IMR-90 (cell line): ENCODE measurements around the gene KMT2D. TPM values are rescaled to one million over a fixed set of nuclear protein-coding genes. Genes with fewer than 3 reads are reported as not detected.

Source experiments
- ATAC-seq: fragments of 200-7000 bp; cut with Tn5 transposase; 2 replicates; pipeline ENCODE4 v1.9.1; 2020; ENCODE audit warnings: low read depth, mild to moderate bottlenecking, moderate library complexity
- BruUV-seq: library from RNA; stranded (reverse); fragments of 400-500 nt; replicated peaks from 2 replicates; lab custom pipeline; 2021; lab: Mats Ljungman, UMichigan
- CTCF ChIA-PET: fragments of 300-600 bp; formaldehyde crosslinking; extraction: SDS; loops from one replicate; lab custom pipeline; 2021; ENCODE audit warnings: antibody characterized with exemption; lab: Yijun Ruan, JAX
- POLR2A ChIA-PET: fragments of 300-600 bp; sonication (Branson Sonifier 250); formaldehyde crosslinking; loops from one replicate; lab custom pipeline; 2022; ENCODE audit warnings: antibody characterized with exemption; ENCODE audit not compliant: unreplicated experiment; lab: Charles Lee
- DNase-seq: peaks from one replicate; pipeline ENCODE4 v3.0.0; 2013
- H2AFZ ChIP-seq: replicated peaks from 2 replicates; pipeline ENCODE3; 2013; ENCODE audit warnings: low read length, mild to moderate bottlenecking; ENCODE audit not compliant: poor library complexity
- H2AK5ac ChIP-seq: 2 replicates; pipeline ENCODE4 v1.6.1; 2013; ENCODE audit warnings: low read depth, low read length, inconsistent platforms
- H2AK9ac ChIP-seq: replicated peaks from 2 replicates; pipeline ENCODE3; 2013; ENCODE audit warnings: mild to moderate bottlenecking, low read depth, low read length, moderate library complexity; ENCODE audit not compliant: poor library complexity
- H2BK120ac ChIP-seq: 2 replicates; pipeline ENCODE4 v1.6.1; 2013; ENCODE audit warnings: low read depth, low read length, inconsistent platforms
- H2BK15ac ChIP-seq: 3 replicates; pipeline ENCODE4 v1.6.1; 2013; ENCODE audit warnings: low read depth, low read length, inconsistent platforms
- H2BK20ac ChIP-seq: 2 replicates; pipeline ENCODE4 v1.6.1; 2013; ENCODE audit warnings: low read depth, mild to moderate bottlenecking, inconsistent platforms, low read length, moderate library complexity
- H2BK5ac ChIP-seq: 2 replicates; pipeline ENCODE4 v1.6.1; 2013; ENCODE audit warnings: mild to moderate bottlenecking, low read depth, low read length, inconsistent platforms; ENCODE audit not compliant: poor library complexity, severe bottlenecking
- H3K14ac ChIP-seq: replicated peaks from 2 replicates; pipeline ENCODE4 v1.6.1; 2013; ENCODE audit warnings: low read depth, low read length, inconsistent platforms
- H3K18ac ChIP-seq: 2 replicates; pipeline ENCODE4 v1.6.1; 2013; ENCODE audit warnings: low read depth, low read length, control low read depth
- H3K23ac ChIP-seq: 2 replicates; pipeline ENCODE4 v1.6.1; 2013; ENCODE audit warnings: low read depth, low read length, inconsistent platforms
- H3K27ac ChIP-seq: 2 replicates; pipeline ENCODE4 v1.5.1; 2013; ENCODE audit warnings: mild to moderate bottlenecking, control low read depth, low read length; ENCODE audit not compliant: insufficient read depth
- H3K27me3 ChIP-seq: 2 replicates; pipeline ENCODE4 v1.6.1; 2013; ENCODE audit warnings: low read length; ENCODE audit not compliant: control insufficient read depth, insufficient read depth
- H3K36me3 ChIP-seq: 2 replicates; pipeline ENCODE4 v1.6.1; 2013; ENCODE audit warnings: low read length, mixed read lengths; ENCODE audit not compliant: control insufficient read depth, insufficient read depth
- H3K4ac ChIP-seq: 2 replicates; pipeline ENCODE4 v1.6.1; 2013; ENCODE audit warnings: low read depth, low read length, inconsistent platforms
- H3K4me1 ChIP-seq: 2 replicates; pipeline ENCODE4 v1.6.1; 2013; ENCODE audit warnings: low read length, mixed read lengths; ENCODE audit not compliant: control insufficient read depth, insufficient read depth
- H3K4me2 ChIP-seq: 2 replicates; pipeline ENCODE4 v1.6.1; 2013; ENCODE audit warnings: low read depth, mild to moderate bottlenecking, control low read depth, low read length, moderate library complexity
- H3K4me3 ChIP-seq: 2 replicates; pipeline ENCODE4 v1.5.1; 2013; ENCODE audit warnings: low read depth, mild to moderate bottlenecking, control low read depth, low read length, moderate library complexity; ENCODE audit not compliant: insufficient read depth
- H3K56ac ChIP-seq: 2 replicates; pipeline ENCODE4 v1.6.1; 2013; ENCODE audit warnings: low read length, inconsistent platforms; ENCODE audit not compliant: insufficient read depth; ENCODE audit errors: extremely low read depth
- H3K79me1 ChIP-seq, 2 experiments: 2 replicates each; pipeline ENCODE4 v1.6.1; 2013; ENCODE audit warnings: low read length in 2 of 2, inconsistent platforms in 1 of 2, low read depth in 1 of 2
- H3K9ac ChIP-seq: 2 replicates; pipeline ENCODE4 v1.6.1; 2013; ENCODE audit warnings: low read depth, low read length, control low read depth
- H3K9me1 ChIP-seq: 2 replicates; pipeline ENCODE4 v1.6.1; 2013; ENCODE audit warnings: low read length, inconsistent platforms; ENCODE audit not compliant: insufficient read depth
- H3K9me3 ChIP-seq: 2 replicates; pipeline ENCODE4 v1.6.1; 2013; ENCODE audit warnings: low read length; ENCODE audit not compliant: control insufficient read depth, insufficient read depth
- H4K20me1 ChIP-seq: 2 replicates; pipeline ENCODE4 v1.6.1; 2013; ENCODE audit warnings: low read length, inconsistent platforms; ENCODE audit not compliant: insufficient read depth
- H4K5ac ChIP-seq: 2 replicates; pipeline ENCODE4 v1.6.1; 2013; ENCODE audit warnings: mild to moderate bottlenecking, low read depth, low read length, control low read depth
- H4K8ac ChIP-seq, 2 experiments: 2 replicates each; pipeline ENCODE4 v1.6.1; 2013; ENCODE audit warnings: low read depth in 2 of 2, low read length in 2 of 2, control low read depth in 1 of 2, inconsistent platforms in 1 of 2
- H4K91ac ChIP-seq: 2 replicates; pipeline ENCODE4 v1.6.1; 2013; ENCODE audit warnings: low read depth, low read length, inconsistent platforms; ENCODE audit not compliant: insufficient read depth
- CTCF ChIP-seq: conservative IDR thresholded peaks from 2 replicates; pipeline ENCODE4 v1.5.1; 2012; ENCODE audit warnings: mild to moderate bottlenecking, low read depth, low read length, improper control_type of control experiment
- ELK1 ChIP-seq: fragments of 150-350 bp; IDR thresholded peaks from 2 replicates; pipeline ENCODE4 v1.6.1; 2016; ENCODE audit warnings: low read depth, mild to moderate bottlenecking, low read length, moderate library complexity, borderline replicate concordance
- FOS ChIP-seq: fragments of 150-350 bp; IDR thresholded peaks from 2 replicates; pipeline ENCODE4 v1.6.1; 2016; ENCODE audit warnings: low read depth, low read length
- MAFK ChIP-seq: IDR thresholded peaks from 2 replicates; pipeline ENCODE4 v1.6.1; 2012; ENCODE audit warnings: low read depth, low read length, improper control_type of control experiment
- NFE2L2 ChIP-seq: fragments of 150-350 bp; IDR thresholded peaks from 2 replicates; pipeline ENCODE4 v1.6.1; 2016; ENCODE audit warnings: low read depth, mild to moderate bottlenecking, low read length
- POLR2A ChIP-seq: IDR thresholded peaks from 2 replicates; pipeline ENCODE4 v1.6.1; 2012; ENCODE audit warnings: mild to moderate bottlenecking, low read depth, low read length
- RAD21 ChIP-seq: IDR thresholded peaks from 2 replicates; pipeline ENCODE4 v1.6.1; 2012; ENCODE audit warnings: low read length, improper control_type of control experiment
- RFX5 ChIP-seq: IDR thresholded peaks from 2 replicates; pipeline ENCODE4 v1.8.0; 2012; ENCODE audit warnings: low read depth, mild to moderate bottlenecking, low read length, moderate library complexity
- USF2 ChIP-seq: fragments of 150-350 bp; IDR thresholded peaks from 2 replicates; pipeline ENCODE4 v1.6.1; 2017; ENCODE audit warnings: mild to moderate bottlenecking, antibody characterized with exemption, low read length, low read depth
- WGBS, 2 experiments: methylation state at CpG; one replicate each; pipeline versions ENCODE4 v1.1.5 to v1.1.7; 2013; ENCODE audit warnings: missing lambda C conversion rate in 2 of 2; ENCODE audit not compliant: insufficient read length in 1 of 2; ENCODE audit errors: extremely low coverage in 2 of 2; 5-methylcytosine and 5-hydroxymethylcytosine counted together
- dilution Hi-C: fragments of 300-500 bp; cut with HindIII; formaldehyde crosslinking; loops from one replicate; pipeline ENCODE4 v1.14.3; 2018; ENCODE audit warnings: low sequenced_read_pairs; ENCODE audit not compliant: unreplicated experiment
- in situ Hi-C: fragments of 300-500 bp; cut with MboI; formaldehyde crosslinking; loops from 3 replicates; pipeline ENCODE4 v1.14.3; 2019; ENCODE audit warnings: low sequenced_read_pairs, inconsistent platforms, mixed read lengths
- intact Hi-C: fragments of 100-400 bp; cut with micrococcal nuclease; formaldehyde crosslinking; loops from 2 replicates; pipeline ENCODE4 v1.10.0; 2022
- polyA plus RNA-seq, 3 experiments: library from polyadenylated mRNA; depleted of rRNA; stranded (reverse); fragments of >200 nt; gene quantifications; 2 replicates each; pipeline ENCODE4 v1.2.3, GENCODE V29; 2012; ENCODE audit warnings: low replicate concordance in 1 of 3
- total RNA-seq: library from RNA; depleted of rRNA; stranded (reverse); fragments of >200 nt; gene quantifications from 2 replicates; pipeline ENCODE4 v1.2.3, GENCODE V29; 2012

KMT2D gene
- total and polyA plus RNA-seq, 2 of the 4 experiments (the other 2 are of a cell fraction), result 6.6 to 25.2 TPM

DNA sequence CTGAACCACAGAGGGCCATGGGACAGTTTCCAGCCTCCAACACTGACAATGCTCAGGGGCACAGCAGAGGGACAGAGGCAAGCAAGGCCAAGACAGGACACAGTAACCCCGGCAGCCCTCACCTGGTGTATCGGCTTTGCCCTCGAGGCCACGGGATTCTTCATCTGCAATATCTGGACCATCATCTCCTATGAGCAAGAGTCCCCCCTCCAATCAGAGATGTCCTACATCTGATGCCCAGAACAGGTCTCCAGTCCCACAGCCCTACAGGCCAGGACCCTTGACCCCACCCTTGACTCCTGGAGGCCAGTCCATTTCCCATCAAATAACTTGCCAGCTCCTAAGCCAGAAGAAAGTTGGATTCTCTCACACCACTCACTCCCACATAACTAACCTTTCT is 17.4 kb downstream of the KMT2D start:
- Histone ChIP-seq H3K27me3 (no peaks in the 10 kb centered on the region), H2BK120ac (no peak overlapping the region), H4K8ac (no peak overlapping the region), H3K14ac (no peak overlapping the region), H3K9me3 (no peaks in the 10 kb centered on the region), H3K36me3 (peaks cover 85% of the 10 kb centered on the region), H4K91ac (no peak overlapping the region), H3K27ac (no peak overlapping the region), H2BK15ac (no peak overlapping the region), H3K4me2 (no peak overlapping the region), H3K9me1 (no peaks in the 10 kb centered on the region), H4K20me1 (peaks cover 30% of the 10 kb centered on the region; the same call in 1 of the 2 replicates), H3K4ac (no peak overlapping the region), H3K23ac (no peak overlapping the region), H2BK20ac (no peak overlapping the region), H3K9ac (no peak overlapping the region), H2AFZ (no peak overlapping the region), H3K4me3 (no peak overlapping the region), H3K4me1 (no peaks in the 10 kb centered on the region), H2BK5ac (no peak overlapping the region), H2AK5ac (no peak overlapping the region), H3K56ac (no peak overlapping the region), H2AK9ac (no peak overlapping the region), H3K18ac (no peak overlapping the region), H3K79me1 (peaks cover 30 to 41% of the 10 kb centered on the region in 2 experiments), H4K5ac (no peak overlapping the region)
- TF ChIP-seq POLR2A (no peak), FOS (no peak), RFX5 (no peak), ELK1 (no peak), RAD21 (no peak), CTCF (no peak), MAFK (no peak), NFE2L2 (no peak), USF2 (no peak)
- in situ Hi-C loops (no loop called here), intact Hi-C loops (no loop called here), dilution Hi-C loops (no loop called here)
- DNase-seq, result no peak
- 100% methylated on average over 1 of the region's 4 CpGs; no CpG with 5 or more reads in 1 of the 2 experiments for WGBS, 2 experiments
- ChIA-PET CTCF (interaction anchor here (0.6 to 1.0 kb wide), 2 partner anchors 20 to 87 kb away, joined by 3 read pairs; no protein-coding TSS in a partner anchor), POLR2A (no interaction called here)
- BruUV-seq, result no TSS peak
- ATAC-seq, result no peak
